GM19193 (cell line): ENCODE measurements around the gene F13A1.

Source experiments
- POLR2A ChIP-seq: IDR thresholded peaks from 4 replicates; pipeline ENCODE4 v1.6.1; 2011; ENCODE audit not compliant: insufficient read depth, insufficient read length; ENCODE audit errors: extremely low read depth

Gene F13A1

DNA sequence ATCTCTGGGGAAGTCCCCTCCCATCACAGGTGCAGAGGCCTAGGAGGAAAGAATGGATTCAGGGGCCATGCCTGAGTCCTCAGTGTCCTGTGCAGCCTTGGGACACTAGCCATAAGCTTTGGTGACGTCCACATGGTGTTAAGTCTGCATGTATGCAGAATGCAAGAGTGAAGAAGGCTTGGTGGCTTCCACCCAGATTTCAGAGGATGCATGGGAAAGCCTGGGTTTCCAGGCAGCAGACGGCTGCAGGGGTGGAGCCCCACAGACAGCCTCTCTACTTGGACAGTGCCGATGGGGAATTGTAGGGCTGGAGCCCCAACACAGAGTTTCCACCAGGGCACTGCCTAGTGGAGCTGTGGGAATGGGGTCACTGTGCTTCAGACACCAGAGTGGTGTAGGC is 196.7 kb downstream of the F13A1 start:
- TF ChIP-seq POLR2A, result no peak

GRCh38 chr6:6121943-6122342 is 198.5 kb downstream of the F13A1 start:
- TF ChIP-seq POLR2A, result no peak

DNA sequence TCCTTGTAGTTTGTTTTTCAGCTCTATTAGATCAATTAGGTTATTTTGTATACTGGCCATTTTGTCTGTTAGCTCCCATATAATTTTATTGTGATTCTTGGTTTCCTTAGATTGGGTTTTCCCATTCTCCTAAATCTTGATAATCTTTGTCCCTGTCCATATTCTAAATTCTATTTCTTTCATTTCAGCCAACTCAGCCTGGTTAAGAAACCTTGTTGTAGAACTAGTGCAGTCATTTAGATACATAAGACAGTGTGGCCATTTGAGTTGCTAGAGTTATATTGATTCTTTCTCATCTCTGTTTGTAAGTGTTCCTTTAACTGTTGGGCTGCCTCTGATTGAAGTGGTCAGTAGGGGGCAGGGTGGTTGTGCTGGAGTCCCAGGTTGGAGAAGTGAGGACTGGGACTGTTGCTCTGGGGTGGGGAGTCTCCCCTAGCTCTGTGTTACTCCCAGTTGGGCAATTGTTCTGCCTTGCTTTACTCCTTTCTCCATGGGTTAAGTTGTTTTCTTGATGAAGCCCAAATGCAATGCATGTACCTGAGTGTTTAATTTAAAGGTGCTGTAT is 214.9 kb downstream of the F13A1 start:
- no peak for TF ChIP-seq POLR2A
